ENCODE measurements around the gene MRPL12.
"Not testable (repeated sequence)": the region's sequence is repeated elsewhere in the genome, so short reads cannot be mapped to it uniquely, and the experiment has no call there.

MRPL12 gene

DNA sequence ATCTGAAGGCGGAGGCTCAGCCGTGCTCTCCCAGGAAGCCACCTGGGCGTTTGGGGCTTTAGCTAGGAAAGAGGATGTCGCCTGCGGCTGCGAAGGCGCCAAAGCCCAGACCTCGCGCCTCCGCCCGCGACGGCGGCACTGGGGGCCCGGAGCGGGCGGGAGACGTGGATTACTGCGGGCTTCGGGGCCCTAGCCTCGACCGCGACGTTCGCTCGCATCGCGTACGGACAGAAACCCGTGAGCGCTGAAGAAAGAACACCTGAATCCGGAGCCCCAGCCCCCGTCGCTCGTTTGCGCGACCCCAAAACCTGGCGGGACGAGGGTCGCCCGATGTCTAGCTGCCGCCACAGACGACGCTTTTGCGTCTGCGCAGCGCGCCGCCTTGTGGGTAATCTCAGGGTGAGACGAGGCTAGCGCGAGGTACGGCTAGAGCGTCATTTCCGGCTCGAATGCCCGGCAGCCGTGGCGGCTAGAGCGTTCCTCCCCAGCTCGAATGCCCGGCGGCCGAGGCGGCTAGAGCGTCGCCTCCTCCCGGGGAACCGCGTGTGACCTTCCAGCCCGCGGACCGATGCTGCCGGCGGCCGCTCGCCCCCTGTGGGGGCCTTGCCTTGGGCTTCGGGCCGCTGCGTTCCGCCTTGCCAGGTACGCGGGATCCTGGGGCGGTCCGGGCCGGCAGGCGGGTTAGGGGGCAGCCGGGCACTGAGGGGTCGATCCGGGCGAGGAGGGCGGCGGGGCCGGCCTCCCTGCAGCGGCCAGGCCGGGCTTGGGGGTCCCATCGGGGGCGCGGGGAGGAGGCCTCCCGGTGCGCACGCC lies at the start of gene MRPL12:
TSS of gene MRPL12 (plus strand) at position 434 of the 813 bp plus-strand sequence. CDS start at position 569, 135 bp downstream.
- no peak for DNase-seq

DNA sequence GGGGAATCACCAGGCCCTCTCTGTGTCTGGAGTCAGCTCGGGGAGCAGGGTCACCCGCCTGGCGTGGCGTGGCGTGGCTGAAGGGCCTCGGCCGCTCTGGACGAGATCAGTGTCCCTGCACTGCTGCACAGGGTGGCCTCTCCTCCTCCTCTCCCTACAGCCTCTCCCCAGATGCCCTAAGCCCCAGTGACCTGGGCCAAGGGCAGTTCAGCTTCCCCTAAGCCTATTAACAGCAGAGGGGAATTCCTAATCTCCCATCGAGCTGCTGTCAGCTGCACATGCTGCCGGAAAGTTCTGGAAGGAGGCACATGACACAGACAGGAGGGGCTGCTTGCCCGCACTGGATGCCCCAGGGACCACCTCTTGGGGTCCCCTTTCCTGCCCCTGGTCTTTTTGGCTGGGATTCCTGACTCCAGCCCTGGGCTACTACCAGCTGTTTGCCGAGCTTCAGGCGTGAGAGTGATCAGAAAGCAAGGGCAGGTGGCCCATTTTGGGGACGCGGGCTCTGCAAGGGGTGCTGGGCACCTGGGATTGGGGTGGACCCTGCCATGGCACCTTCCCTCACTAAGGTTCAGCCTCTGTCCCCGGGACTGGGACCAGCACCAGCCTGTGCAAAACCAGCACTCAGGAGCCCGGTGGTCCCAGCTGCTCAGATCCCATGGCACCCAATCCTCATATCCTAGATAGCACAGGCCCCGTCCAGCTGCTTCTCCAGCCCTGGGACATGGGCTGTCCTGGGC lies 47.6 kb upstream of the MRPL12 start:
- no peak for DNase-seq

DNA sequence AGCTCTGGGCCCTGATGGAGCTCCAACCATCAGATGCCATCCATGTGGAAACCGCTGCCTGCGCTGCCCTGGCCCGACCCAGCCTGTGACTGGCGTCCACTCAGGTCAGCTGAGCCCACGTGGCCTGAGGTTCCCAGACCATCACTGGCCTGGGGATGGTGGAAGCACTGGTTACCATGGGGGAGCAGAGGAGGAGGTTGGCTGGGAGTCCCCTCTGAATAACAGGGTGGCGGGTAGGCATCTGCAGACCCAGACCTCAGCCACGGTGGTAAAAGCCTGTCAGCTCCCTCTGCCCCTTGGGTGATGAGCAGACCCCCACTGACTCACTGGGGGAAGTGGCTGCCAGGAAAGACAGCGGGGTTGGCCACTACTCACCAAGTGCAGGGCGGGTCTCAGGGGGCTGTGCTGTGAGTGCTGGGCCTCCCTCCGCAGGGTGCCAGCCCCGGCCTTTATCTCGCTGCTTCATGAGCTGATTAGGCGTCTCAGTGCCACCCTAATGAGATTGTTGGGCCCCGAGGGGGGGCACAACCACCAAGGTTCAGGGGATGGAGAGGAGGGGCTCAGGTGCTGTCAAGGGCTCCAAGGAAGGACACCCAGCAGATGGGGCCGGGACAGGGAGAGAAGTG lies 46.9 kb upstream of the MRPL12 start, which contains the start of gene PDE6G:
TSS of gene PDE6G (minus strand) at position 425 of the 626 bp plus-strand sequence. CDS start 3,237 bp downstream, outside the sequence.
- no peak for DNase-seq

DNA sequence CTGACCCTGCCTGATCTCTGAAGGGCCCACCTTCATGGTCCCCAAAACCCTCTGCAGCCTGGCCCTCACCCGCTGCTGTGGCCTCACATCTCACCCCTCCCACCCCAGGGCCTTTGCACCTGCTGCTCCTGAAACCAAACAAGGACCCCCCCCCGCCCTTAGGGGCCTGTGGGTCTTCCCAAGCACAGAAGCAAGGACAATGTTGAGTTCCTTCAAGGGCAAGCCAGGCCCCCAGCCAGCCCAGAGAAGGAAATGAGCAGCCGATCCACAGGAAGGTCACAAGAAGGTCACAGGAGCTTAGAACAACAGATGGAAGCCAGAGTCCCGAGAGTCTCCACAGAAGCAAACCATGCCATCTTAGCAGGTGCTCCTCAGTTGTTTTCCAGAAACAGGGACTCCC lies 46.3 kb upstream of the MRPL12 start:
- DNase-seq = no peak

DNA sequence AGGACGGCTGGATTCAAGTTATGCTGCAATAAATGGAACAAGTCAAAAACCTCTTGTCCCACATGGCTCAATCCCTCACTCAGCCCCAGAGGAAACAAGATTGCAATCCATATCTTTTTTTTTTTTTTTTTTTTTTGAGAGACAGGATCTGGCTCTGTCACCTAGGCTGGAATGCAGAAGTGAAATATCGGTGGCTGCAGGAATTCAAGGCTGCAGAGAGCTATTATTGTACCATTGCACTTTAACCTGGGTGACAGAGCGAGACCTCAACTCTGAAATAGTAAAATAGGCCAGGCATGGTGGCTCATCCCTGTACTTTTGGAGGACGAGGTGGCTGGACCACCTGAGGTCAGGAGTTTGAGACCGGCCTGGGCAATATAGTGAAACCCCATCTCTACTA lies 44.1 kb upstream of the MRPL12 start:
- DNase-seq = no peak

DNA sequence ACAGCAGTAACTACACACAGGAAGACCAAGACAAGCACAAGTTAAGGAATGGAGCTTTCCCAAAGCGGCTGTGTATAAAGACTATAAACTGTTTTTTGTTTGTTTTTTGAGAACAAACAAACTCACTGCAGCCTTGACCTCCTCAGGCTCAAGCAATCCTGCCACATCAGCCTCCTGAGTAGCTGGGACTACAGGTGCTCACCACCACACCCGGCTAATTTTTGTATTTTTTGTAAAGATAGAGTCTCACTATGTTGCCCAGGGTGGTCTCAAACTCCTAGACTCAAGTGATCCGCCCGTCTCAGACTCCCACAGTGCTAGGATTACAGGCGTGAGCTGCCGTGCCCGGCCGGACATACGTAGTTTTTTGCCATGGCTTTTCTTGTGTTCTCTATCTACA lies 42.7 kb upstream of the MRPL12 start:
- no peak for DNase-seq

DNA sequence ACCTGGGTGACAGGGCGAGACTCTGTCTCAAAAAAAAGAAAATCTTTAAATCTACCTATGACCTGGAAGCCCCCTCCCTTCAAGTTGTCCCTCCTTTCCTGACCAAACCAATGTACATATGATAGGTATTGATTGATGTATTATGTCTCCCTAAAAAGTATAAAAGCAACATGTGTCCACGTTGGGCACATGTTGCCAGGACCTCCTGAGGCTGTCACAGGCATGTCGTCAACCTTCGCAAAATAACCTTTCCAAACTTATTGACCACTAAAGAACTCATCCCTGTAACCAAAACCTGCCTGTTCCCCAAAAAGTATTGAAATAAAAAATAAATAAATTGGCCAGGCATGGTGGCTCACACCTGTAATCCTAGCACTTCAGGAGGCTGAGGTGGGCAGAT lies 41.2 kb upstream of the MRPL12 start:
- DNase-seq = no peak

DNA sequence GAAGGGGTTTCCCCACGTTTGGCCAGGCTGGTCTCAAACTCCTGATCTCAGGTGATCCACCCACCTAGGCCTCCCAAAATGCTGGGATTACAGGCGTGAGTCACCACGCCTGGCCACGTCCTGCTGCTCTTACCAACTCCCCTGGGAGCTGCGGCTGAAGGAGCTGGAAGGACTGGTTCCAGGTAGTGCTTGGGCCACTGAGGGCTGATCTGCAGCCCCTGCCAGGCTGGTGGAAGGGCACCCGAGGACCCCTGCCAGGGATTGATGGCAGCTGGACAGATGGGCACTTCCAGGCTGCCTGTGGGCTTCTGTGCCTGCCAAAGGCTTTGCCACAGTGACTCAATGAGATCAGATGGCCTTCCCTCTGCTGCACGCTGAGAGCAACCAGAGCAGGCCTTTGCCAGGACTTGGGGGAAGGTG lies 39.1 kb upstream of the MRPL12 start:
- no peak for DNase-seq

DNA sequence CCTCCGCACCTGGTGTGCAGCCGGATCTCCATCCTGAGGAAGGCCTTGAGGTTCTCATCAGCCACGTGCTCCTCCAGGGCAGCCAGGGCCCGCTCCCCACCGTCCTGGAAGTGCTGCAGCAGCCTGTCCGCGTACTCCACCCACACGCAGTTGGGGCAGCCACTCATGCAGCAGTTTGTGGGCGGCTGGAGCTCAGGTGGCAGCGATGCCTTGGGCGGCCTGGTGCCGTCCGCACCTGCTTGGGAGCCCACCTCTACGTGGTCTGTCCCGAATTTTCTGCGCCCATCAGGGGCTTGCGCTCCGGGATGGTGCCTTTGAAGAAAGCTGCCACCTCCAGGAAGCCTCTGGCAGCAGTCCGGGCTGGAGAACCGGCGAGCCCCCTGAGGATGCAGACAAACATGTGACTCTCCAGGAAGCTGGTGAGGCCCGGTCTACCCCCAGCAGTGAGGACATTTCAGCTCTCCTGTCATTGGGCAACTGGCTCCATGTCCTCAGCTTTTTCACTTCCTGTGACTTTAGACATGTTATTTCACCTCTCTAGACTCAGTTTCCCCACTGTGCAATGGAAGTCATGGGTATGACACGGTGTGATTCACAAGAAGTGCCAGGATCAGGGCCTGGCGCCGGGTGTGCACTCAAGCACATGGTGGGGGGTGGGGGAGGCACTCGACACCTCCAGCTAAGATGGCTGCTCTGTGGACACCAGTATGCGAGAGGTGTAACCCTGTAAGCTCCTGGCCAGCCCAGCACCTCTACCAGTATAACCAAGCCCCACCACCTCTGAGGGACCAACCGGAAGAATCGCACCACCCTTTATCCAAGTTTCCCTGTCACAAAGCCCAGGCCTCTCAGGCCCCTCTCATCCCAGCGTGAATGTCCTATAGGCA lies 37.7 kb upstream of the MRPL12 start:
- DNase-seq = no peak

DNA sequence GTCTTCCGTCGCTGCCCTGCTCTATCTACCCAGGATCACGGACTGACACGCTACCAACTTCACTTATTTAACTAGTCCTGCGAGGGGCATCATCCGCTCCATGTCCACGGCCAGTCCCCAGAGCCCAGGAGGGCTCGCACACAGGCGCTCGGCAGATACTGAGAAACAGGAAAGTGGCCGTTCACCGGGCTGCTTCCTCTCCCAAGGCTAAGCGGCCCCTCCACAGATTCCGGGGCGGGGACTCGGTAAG lies 37.1 kb upstream of the MRPL12 start:
- DNase-seq = no peak

DNA sequence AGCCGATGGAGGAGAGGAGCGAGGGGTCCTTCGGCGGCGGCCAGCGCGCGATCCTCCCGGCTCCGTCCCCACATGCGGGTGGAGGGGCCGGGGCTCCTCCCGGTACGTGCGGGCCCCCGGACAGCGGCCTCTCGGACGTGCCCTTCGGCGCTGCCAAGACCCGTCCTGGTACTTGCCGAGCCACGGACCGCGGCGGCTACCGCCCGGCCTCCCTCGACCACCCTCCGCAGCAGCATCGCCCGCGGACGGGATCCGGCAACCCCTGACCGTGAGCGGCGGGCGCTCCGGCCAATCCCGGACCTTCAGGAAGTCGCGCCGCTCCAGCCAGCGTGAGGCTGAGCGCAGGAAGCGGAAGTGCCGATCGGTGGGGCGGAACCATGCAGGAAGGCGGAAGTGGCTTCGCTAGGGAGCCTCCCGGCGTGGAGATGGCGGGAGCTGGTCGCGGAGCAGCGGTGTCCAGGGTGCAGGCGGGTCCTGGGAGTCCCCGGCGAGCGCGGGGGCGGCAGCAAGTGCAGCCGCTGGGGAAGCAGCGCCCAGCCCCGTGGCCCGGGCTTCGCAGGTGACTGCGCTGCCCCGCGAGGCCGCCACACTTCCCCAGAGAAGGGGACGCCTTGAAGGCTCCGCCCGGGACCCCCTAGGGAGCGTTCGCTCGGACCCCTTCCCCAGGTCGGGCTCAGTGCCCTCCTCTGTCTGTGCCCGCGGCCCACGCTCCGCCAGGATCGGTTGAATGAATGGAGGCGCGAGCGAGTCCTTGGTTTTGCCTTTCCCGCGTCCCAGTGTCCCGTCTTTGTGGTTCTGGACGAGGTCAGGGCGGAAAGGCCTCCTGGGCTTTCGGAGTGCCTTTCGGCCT lies 36.6 kb upstream of the MRPL12 start, which contains the start of the genes CCDC137 and OXLD1:
TSS of gene CCDC137 (plus strand) at position 396 of the 850 bp plus-strand sequence. CDS start at position 426, 30 bp downstream.
TSS of gene OXLD1 (minus strand) at position 264 of the 850 bp plus-strand sequence. CDS start at position 236, 28 bp downstream.
- DNase-seq = no peak

DNA sequence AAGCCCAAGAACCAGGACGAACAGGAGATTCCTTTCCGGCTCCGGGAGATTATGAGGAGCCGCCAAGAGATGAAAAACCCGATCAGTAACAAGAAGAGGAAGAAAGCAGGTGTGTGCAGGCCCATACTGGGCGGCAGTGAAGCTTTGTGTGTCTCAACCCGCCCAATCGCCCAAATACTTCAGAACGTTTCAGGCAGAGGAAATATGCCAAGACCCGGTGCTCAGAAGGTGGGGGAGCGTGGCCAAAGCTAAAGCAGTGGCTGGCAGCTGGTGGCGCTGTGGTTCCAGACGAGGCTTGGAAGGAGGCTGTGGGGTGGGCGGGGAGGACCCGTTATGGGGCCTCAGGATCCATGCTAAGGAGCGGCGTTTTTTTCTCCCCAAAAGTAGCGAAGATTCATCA lies 35.4 kb upstream of the MRPL12 start:
- DNase-seq = no peak

DNA sequence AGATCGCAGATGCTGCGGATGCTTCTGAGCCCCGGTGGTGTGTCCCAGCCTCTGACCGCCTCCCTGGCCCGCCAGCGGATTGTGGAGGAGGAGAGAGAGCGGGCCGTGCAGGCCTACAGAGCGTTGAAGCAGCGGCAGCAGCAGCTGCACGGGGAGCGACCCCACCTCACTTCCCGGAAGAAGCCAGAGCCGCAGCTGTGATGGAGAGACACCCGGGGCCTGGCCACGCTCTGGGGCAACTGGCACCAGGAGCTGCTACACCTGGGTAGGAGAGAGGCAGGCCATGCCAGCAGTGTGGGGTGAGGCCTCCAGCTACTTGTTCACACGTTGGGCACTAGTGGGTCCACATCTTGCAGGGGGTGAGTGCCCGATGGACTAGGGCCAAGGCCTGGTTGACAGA lies 30.7 kb upstream of the MRPL12 start:
- no peak for DNase-seq

DNA sequence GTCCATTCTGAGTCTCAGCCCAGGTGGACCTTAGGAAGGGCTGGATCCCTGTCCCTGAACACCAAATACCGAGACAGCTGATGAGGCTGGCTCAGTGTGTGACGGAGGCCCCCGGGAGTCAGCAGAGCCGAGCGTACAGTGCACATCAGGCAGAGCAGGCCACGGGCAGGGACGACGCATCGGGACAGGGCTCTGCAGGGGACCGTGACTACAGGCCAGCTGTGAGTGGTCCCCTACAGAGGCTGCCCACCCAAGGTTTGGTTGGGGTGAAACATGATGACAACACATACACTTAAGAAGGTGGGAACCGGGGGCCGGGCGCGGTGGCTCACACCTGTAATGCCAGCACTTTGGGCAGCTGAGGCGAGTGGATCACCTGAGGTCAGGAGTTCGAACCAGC lies 30.2 kb upstream of the MRPL12 start:
- no peak for DNase-seq

DNA sequence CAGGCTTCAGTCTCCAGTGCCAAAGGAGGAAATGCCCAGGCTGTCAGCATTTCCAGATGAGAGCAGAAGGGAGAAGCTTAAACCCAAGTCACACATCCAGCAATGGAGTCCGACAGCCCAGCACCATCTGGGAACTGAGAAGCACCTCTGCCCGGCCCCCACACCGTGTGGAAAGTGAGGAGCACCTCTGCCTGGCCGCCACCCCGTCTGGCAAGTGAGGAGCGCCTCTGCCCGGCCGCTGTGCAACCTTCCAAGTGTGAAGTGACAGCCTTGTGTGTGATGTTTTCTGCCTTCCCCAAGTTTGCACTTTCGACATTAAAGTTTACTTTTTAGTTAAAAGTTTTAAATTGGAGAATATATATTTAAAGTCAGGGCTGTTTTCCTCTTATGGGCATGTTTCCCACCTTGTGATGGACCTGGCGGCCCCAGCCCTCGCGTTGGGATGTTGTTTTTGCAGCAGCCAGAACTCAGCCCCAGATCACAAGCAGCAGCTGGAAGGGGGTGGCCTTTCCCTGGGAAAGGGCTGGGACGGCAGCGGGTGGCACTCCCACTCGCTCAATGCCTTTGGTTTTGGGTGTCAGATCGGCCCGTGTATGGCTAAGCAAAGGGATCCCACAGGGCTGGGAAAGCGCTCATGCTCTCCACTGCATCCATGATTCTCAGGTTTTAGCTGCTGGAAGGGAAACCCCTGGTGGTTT lies 29.5 kb upstream of the MRPL12 start:
- no peak for DNase-seq

DNA sequence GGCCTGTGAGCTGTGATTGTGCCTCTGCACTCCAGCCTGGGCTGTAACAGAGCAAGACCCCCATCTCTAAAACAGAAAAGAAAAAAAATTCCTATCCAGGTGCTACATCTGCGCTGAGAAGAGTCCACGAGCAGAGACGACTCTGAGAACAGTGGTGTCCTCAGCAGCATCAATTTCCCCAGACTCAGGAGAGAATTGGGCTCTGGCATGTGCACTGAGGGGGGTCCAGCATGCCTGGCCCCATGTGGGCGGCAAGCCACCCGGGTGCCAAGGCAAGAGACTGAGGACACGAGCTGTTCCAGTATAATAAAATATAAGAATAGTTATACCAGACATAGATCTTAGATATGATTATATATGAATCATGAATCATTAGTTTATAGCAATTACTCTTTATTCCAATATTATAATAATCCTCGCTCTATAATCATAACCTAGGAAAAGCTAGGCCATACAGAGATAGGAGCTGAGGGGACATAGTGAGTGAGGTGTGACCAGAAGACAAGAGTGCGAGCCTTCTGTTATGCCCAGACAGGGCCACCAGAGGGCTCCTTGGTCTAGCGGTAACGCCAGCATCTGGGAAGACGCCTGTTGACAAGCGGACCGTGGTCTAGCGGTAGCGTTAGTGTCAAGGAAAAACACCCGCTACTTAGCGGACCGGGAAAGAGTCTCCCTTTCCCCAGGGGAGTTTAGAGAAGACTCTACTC lies 27.5 kb upstream of the MRPL12 start:
- not testable (repeated sequence) for DNase-seq

DNA sequence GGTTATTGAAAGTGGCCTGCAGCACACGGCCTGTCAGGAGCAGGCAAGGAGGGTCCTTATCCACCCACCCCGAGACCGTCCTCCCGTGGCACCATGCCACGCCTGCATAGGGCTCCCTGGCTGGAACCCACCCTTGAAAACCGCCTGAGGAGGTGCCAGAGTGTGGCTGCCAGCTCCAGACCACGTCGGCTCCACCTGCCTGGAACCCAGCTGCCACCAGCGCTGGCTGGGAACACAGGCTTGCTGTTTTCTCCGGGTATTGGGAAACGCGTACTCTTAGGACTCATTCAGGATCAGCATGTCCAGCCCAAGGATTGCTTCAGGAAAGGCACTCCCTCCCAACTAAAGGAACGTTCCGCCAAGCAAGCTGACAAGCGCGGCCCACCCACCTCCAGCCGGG lies 26.3 kb upstream of the MRPL12 start:
- DNase-seq = no peak

DNA sequence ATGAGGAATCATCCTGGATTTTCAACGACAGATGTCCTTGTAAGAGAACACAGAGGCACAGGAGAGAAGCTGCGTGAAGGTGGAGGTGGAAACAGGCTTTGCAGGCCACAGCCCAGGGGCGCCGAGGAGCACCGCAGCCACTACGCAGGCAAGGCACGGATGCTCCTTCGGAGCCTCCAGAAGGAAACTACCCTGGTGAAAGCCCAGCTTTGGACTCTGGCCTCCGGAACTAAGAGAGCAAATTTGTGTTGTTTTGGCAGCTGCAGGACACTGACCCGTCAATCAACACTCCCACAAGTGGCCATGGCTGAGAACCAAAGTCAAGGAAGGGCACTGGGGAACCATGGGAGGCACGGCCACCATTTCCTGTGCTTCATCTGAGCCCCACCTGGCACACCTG lies 23.0 kb upstream of the MRPL12 start:
- no peak for DNase-seq

DNA sequence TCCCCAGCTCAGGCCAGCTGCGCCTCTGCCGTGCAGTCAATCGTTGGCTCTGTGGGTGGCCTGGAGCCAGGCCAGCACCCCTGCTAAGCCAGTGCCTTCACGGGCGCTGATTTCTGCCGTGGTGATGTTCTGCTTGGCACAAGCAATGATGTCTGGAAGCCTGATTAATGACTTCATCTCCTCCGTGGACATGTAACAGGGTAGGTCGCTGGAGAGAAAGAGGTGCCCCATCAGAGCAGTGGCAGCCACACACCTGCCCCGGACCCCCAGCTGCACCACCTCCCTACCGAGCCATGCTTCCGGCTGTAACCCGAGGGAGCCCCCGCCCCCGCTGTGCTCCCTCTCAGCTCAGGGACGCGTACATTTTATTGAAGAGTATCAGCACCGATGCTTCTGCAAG lies 21.5 kb upstream of the MRPL12 start:
- DNase-seq = no peak

DNA sequence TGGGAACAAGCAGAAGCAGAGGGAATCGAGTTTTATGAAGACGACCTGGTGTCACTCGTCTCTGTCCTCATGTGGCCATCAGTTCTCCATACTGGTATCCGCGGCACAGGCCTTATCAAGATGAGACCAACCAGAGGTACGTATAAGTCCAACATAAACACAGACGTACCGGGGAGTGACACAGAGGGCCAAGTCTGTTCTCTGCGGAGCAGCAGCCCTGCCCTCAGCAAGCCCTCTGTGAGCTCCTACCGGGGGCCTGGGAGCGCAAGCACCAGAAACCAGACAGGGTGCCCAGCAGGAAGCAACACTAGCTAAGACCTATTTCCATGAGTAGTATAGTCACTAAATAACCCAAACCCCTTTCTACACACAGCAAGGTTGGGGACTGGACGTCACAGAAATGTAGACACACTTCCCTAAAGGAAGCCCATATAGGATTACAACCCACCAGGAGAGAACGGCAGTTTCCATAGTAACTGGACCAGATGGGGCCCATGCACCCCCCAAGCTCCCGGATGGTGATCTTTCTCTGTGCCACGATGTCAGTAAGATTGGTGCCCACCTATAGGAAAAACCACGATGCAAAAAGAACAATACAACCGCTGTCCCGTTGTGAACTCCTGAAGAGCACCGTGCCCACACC lies 20.5 kb upstream of the MRPL12 start:
- DNase-seq = no peak
